GM10248 (cell line): ENCODE measurements around the gene NCF4.

Source experiments
- CTCF ChIA-PET: fragments of 300-600 bp; sonication (Branson Sonifier 250); formaldehyde crosslinking; extraction: SDS; loops from one replicate; lab custom pipeline; 2021; ENCODE audit warnings: antibody characterized with exemption; lab: Yijun Ruan, JAX
- POLR2A ChIA-PET: fragments of 350-650 bp; sonication (Branson Sonifier 250); formaldehyde crosslinking; extraction: SDS; loops from one replicate; lab custom pipeline; 2020; ENCODE audit warnings: antibody characterized with exemption; lab: Yijun Ruan, JAX
- DNase-seq: peaks from one replicate; pipeline ENCODE4 v3.0.0; 2012; ENCODE audit errors: extremely low spot score
- CTCF ChIP-seq: IDR thresholded peaks from 2 replicates; pipeline ENCODE4 v1.5.1; 2012; ENCODE audit warnings: mild to moderate bottlenecking, low read depth; ENCODE audit errors: extremely low read depth, missing control alignments, control extremely low read depth

The NCF4 gene

GRCh38 chr22:36831717-36832116 is 29.1 kb upstream of the NCF4 start:
- POLR2A ChIA-PET, result no interaction called here

GRCh38 chr22:36833073-36833472 is 27.7 kb upstream of the NCF4 start:
- no peak for DNase-seq
- POLR2A ChIA-PET, result no interaction called here
- no peak for TF ChIP-seq CTCF
- CTCF ChIA-PET, result interaction anchor here (0.8 to 2.0 kb wide), 3 partner anchors 20 to 189 kb away, joined by 3 to 7 read pairs (median 3); no protein-coding TSS in a partner anchor

More at GRCh38 chr22:36831717-36832116, 29.1 kb upstream of the NCF4 start:
- TF ChIP-seq CTCF, result no peak
- CTCF ChIA-PET, result interaction anchor here (1.1 to 2.0 kb wide), 2 partner anchors 24 to 50 kb away, joined by 3 to 7 read pairs; no protein-coding TSS in a partner anchor
- no peak for DNase-seq

DNA sequence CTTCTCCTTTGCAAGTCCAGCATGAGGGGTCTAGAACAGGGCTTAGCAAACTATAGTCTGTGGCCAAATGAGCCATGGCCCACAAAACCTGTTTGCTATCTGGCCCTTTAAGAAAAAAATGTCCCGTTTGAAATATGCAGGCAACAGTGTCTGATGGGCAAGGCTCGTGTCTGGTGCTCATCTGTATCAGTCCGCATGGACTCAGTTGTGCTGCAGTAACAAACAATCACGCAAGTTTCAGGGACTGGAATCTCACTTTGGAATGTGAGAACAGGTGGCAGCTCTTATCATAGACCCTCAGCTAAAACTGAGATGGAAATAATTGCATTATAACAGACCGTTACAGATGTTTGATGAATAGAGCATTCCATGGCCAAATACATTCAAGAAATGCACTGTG is 24.9 kb upstream of the NCF4 start:
- POLR2A ChIA-PET, result no interaction called here

DNA sequence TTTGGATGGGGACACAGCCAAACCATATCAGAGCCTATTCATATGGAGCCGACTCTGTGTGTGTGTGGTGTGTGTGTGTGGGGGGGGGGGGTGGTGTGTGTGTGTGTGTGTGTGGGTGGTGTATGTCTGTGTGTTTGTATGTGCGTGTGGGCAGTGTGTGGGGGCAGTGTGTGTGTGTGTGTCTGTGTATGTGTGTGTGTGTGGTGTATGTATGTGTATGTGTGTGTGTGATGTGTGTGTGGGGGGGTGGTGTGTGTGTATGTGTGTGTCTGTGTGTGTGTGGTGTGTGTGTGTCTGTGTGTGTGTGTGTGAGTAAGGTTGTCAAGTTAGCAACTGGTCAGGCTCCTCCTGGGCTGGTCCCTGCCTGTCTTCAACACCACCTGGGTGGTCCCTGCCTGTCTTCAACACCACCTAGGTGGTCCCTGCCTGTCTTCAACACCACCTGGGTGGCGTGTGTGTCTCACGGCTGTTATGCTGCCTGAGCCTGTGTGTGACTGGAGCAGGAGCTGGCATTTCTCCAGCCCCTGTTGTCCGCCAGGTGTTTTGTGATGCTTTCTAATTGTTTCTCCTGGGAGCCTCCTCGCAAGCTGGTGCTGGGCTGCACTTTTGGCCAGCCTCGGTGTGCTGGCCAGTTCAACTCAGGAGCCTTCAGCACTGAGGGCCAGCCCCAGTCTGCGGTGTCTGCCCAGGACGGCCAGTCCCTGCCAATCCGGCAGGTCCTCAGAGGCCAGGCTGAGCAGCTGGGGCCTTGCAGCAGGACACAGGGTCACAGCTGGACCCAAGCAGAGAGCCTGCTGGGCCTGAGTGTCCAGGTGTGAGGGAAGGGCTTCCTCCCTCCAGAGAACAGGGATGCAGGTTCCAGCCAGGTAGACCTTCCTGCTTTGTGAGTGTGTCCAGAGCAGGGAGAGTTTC is 22.4 kb upstream of the NCF4 start:
- DNase-seq, result no peak
- ChIA-PET POLR2A (no interaction called here), CTCF (no interaction called here)
- no peak for TF ChIP-seq CTCF

More for the DNA sequence above, 24.9 kb upstream of the NCF4 start:
- DNase-seq, result no peak
- CTCF ChIA-PET, result interaction anchor here (1.4 to 1.6 kb wide), 2 partner anchors 20 to 79 kb away, joined by 3 to 7 read pairs; no protein-coding TSS in a partner anchor
- no peak for TF ChIP-seq CTCF

GRCh38 chr22:36839356-36840073 is 21.3 kb upstream of the NCF4 start:
- no peak for DNase-seq
- POLR2A ChIA-PET, result interaction anchor here (0.5 kb wide), 1 partner anchor 141 kb away, joined by 3 read pairs; no protein-coding TSS in a partner anchor
- CTCF ChIA-PET, result interaction anchor here (1.0 to 2.6 kb wide), 5 partner anchors 14 to 37 kb away, joined by 3 to 8 read pairs (median 5); no protein-coding TSS in a partner anchor
- no peak for TF ChIP-seq CTCF

DNA sequence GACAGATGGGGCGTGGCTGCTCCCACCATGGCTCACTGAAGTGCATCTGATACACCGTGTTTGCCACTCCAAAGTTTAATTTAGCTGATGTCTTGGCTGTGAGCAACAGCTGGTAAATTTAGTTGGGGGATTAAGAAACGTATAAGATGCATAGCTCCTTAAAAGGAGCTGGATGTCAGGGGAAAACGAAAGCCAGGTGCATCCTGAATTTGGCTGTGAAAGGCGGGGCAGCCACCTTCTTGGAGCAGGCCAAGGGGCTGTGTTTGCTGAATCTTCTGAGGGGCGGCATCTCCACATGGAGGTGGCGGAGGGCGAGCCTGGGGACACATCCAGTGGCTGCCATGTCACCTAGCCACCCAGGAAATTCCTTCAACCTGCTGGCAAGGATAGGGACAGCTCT is 20.7 kb upstream of the NCF4 start:
- no peak for DNase-seq

More for the DNA sequence above, 20.7 kb upstream of the NCF4 start:
- no peak for TF ChIP-seq CTCF
- POLR2A ChIA-PET, result no interaction called here
- CTCF ChIA-PET, result interaction anchor here (1.0 to 2.6 kb wide), 5 partner anchors 13 to 37 kb away, joined by 3 to 8 read pairs (median 5); no protein-coding TSS in a partner anchor
